Lower leg skin (tissue), 4 donors: ENCODE measurements around the gene IFRD2. TPM values are rescaled to one million over a fixed set of nuclear protein-coding genes. Genes with fewer than 3 reads are reported as not detected.

Experiments used
- DNase-seq, 2 donors: peaks; one replicate each; pipeline ENCODE4 v3.0.0-alpha.2; 2019; ENCODE audit warnings: low spot score in 2 of 2
- H3K4me3 ChIP-seq: fragments of 200-600 bp; sonication (generic); 2 replicates; pipeline ENCODE4 v1.5.1; 2017; ENCODE audit warnings: mild to moderate bottlenecking, low read depth; ENCODE audit not compliant: poor library complexity, severe bottlenecking
- CTCF ChIP-seq, 3 donors: fragments of 450-650 bp; IDR thresholded peaks; one replicate each; pipeline ENCODE4 v1.5.1; 2016; ENCODE audit warnings: antibody characterized with exemption in 3 of 3, mild to moderate bottlenecking in 3 of 3, moderate library complexity in 2 of 3
- POLR2A ChIP-seq, 2 donors: fragments of 450-650 bp; IDR thresholded peaks; one replicate each; pipeline ENCODE4 v1.6.1; 2016 to 2017; ENCODE audit warnings: antibody characterized with exemption in 2 of 2, mild to moderate bottlenecking in 1 of 2, moderate library complexity in 1 of 2
- WGBS, 2 donors: methylation state at CpG; one replicate each; pipeline ENCODE4 v1.1.5; 2018; 5-methylcytosine and 5-hydroxymethylcytosine counted together
- intact Hi-C: fragments of 100-400 bp; cut with DNase I; formaldehyde crosslinking; loops from one replicate; pipeline ENCODE4 v1.15.0; 2023; ENCODE audit warnings: low total_unique reads
- total RNA-seq, 4 donors: library from RNA; depleted of rRNA; stranded (reverse); fragments of >200 nt; gene quantifications; one replicate each; pipeline ENCODE4 v1.1.0, GENCODE V29; 2016

IFRD2 gene
- total RNA-seq, 4 donors from 2014 or later = 32.9 to 69.0 (median 39.8) TPM

- intact Hi-C loops = no loop called here
- H3K4me3 ChIP-seq = no peak overlapping the region
- DNase-seq = no peak
- WGBS, 2 donors = 83 to 88% methylated on average over 16 of the region's 16 CpGs
- TF ChIP-seq CTCF (IDR thresholded peaks at IDR 0.05) = no peak
- TF ChIP-seq POLR2A (IDR thresholded peaks at IDR 0.05) = no peak
Observed at GRCh38 chr3:50319181-50319893, 27.1 kb upstream of the IFRD2 start.

DNA sequence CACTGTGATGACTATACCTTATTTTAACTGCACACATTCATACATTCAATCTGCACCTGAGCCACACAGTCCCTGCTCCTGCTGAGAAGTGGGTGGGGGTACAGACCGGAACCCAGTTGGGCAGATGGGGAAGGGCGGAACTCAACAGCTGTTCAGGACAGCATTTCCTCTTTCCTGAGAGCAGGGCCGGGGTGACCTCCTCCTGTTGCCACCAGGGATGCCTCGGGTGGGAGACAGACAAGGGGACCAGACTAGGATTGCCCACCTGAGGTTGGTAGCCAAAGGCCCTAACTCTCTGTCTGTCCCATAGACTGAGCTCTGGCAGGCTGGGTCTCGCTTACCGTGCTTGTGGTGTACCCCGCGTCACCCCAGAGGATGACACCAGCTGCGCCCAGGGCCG lies 26.4 kb upstream of the IFRD2 start:
- WGBS, 2 donors = 71 to 75% methylated on average over 10 of the region's 10 CpGs
- TF ChIP-seq POLR2A (IDR thresholded peaks at IDR 0.05) (no peak), CTCF (IDR thresholded peaks at IDR 0.05) (no peak)
- H3K4me3 ChIP-seq = no peak overlapping the region
- no peak for DNase-seq
- intact Hi-C loops = no loop called here

- no peak overlapping the region for H3K4me3 ChIP-seq
- intact Hi-C loops = no loop called here
- TF ChIP-seq CTCF (IDR thresholded peaks at IDR 0.05) = no peak
- no peak for TF ChIP-seq POLR2A (IDR thresholded peaks at IDR 0.05)
- 76 to 82% methylated on average over 7 to 9 of the region's 11 CpGs for WGBS, 2 donors
- no peak for DNase-seq
Observed at GRCh38 chr3:50318163-50318562, 25.9 kb upstream of the IFRD2 start.

- intact Hi-C loops = no loop called here
- H3K4me3 ChIP-seq = no peak overlapping the region
- 39% methylated on average over 6 of the region's 6 CpGs for whole genome bisulfite sequencing, 2 donors
- TF ChIP-seq POLR2A (IDR thresholded peaks at IDR 0.05) (no peak), CTCF (IDR thresholded peaks at IDR 0.05) (no peak)
- no peak for DNase-seq
Observed at GRCh38 chr3:50317300-50317699, 25.1 kb upstream of the IFRD2 start.

- H3K4me3 ChIP-seq = no peak overlapping the region
- peak; percentile 84 to 93 for DNase-seq
- 34 to 42% methylated on average over 9 of the region's 9 CpGs for WGBS, 2 donors
- intact Hi-C loops = no loop called here
- TF ChIP-seq CTCF (IDR thresholded peaks at IDR 0.05) = no peak
- TF ChIP-seq POLR2A (IDR thresholded peaks at IDR 0.05) = no peak
Observed at GRCh38 chr3:50316657-50317242, 24.5 kb upstream of the IFRD2 start.
